NCI-H82 (cell line): ENCODE results near the gene RFTN1.
"Not testable (repeated sequence)": the region's sequence is repeated elsewhere in the genome, so short reads cannot be mapped to it uniquely, and the experiment has no call there.

ENCODE experiments used
- DNase-seq: peaks from one replicate; lab custom pipeline; 2025; lab: John Stamatoyannopoulos, UW

Gene RFTN1

DNA sequence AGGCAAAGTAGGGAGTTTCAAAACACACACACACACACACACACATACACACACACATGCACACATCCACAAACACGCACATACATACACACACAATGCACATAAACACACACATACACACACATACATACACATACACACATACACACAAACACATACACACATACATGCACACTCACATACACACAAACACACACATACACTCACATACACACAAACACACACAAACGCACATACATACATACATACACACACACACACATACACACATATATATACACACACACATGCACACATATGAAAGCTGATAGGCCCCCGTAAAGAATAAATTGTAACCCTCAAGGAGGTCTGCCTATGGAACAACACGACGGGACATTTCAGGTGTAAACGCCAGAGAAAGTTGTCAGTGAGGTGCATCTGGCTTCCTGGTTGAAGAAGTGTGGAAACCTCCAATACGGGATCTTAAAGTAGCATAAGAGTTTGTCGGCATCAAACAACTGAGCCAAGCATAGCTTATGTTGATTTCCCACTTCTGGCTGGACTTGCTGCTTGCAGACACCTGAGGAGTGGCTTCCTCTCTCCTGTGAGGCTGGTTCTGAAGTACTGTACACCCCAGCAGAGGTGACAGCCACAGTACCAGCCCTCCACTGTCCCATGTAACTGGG, 5.8 kb downstream of the RFTN1 start:
- no peak for DNase-seq

DNA sequence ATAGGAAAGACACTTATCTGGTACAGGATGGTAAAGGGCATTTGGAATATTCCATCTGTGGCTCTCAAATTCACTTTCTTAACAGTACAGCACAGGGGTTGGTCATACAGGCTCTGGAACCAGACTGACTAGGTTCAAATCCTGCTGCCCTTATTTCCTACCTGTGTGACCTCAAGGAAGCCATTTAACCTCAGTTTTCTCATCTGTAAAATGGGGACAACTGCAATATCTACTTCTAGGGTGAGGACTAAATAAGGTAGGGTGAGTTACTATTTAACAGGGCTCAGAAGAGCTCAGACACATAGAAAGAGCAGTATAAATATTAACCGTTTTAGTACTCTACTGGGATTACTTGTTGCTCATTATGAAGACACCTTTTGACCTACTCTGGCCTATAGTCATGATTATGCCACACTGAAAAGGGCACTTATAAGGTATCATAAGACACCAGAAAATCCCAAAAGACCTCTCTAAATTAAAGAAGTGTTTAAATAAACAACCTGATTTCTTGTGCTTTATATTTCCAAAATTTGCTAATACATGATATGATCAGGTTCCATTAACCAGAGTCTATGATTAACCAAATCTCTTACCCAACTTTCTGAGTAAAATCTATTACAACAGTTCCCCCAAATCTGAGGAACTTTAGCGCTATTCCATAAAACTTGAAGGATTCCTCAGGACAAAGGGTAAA, 6.5 kb downstream of the RFTN1 start:
- no peak for DNase-seq

DNA sequence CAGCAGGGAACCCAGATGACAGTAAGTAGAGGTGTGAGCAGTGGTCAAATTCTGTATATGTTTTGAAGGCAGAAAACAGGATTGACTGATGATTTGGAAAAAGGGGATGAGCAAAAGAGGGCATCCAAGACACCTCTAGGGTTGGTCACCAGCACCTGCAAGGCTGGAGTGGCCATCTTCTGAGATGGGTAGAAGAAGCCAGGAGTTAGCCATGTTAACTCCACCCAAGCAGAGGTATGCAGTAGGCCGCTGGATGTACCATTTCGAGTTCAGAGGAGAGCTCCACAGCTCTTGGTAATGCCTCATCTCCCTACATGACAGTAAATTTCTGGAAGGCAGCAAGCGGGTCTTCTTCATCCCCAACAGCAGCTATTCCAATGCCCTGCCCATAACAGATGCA, 7.0 kb downstream of the RFTN1 start:
- DNase-seq, result no peak

DNA sequence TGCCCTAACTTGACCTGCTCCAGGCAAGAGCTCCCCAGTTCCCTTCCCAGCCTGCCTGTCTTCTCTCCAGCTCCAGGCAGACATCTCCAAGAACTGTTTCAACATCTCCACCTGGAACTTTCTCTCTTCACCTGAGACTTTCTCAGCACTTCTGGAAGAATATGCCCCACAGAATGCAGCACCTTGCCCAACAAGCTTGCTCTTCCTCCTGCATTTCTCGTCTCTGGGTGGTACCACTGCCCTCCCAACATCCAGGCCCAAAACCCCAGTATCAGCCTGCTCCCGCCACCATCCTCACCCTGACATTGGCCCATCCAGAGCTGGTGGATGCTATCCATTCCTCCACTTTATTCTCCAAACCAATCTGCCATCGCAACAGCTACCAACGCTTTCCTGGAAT, 8.8 kb downstream of the RFTN1 start:
- no peak for DNase-seq

DNA sequence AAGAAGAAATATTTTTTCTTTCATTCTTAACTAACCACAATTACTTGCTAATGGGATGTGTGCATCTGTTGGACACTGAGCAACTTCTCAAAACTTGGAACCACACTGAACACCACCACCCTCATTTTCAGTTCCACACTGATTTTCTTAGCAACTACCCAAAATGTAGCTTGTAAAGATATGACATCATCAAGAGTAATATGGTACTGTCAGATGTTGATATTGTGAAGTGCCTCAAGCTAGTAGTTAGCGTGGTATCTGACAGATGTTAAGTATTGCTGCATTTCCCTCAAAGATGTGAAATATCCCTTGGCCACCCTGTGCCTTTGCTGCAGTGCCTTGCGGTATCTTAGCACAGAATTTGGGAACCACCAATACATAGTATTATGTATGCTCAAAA, 9.3 kb downstream of the RFTN1 start:
- no peak for DNase-seq

DNA sequence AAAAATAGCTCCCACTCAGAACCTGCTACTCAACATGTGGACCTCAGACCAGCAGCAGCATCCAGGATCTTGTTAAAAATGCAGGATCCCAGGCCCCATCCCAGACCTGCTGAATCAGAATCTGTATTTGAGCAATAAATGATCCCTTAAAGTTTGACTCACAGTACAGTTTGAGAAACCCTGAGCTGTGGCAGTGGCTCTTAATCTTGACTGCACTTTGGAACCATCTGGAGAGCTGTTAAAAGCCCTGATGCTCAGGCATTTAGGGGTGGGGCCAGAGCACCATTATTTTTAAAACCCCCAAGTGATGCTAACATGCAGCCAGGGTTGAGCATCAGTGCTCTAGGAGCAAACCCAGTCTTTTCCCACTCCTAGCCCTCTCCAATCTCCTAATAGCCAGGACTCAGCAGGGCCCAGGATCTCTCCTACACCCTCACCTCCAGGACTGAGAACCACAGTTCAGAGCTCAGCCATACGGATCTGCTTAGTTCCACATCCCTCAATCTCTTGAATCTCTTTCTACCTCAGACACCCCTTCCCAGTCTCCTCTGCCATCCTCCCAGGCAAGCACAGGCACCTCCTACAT, 10.2 kb downstream of the RFTN1 start:
- peak; percentile 18 for DNase-seq

DNA sequence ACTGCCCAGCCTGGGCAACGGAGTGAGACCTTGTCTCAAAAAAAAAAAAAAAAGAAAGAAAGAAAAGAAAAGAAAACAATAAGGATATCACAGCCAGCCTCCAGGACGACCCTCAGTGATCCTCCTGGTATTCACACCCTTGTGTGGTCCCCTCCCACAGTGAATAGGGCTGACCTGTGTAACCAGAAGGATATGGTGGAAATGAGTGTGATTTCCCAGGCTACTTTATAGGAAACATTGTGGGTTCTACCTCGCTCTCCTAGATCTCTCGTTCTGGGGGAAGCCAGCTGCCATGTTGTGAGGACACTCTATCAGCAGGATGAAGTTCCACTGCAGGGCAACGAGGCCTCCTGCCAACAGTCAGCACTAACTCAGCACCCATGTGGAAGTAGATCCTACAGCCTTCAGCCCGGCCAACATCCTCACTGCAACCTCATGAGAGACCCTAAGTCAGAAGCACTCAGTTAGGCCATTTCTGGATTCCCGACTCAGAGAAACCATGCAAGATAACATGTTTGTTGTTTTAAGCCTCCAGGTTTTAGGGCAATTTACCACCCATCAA, 11.1 kb downstream of the RFTN1 start:
- no peak for DNase-seq

DNA sequence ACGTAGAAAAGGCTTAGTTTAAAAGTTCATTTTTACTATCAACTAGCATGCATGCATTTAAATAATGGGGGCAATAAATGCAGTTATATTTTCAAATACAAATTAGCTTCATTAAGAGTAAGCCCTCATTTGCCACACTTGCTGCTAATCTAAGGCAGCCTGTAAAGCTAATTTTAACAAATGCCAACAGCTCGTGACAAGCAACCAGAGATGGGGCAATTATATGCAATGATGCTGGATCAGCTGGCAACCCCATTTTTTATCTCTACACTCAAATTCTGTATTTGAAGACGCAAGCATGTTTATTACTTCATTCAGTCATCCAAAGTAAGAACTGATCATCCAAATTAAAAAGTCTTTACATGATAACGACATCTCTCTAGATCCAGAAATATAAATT, 12.1 kb downstream of the RFTN1 start:
- DNase-seq, result no peak

DNA sequence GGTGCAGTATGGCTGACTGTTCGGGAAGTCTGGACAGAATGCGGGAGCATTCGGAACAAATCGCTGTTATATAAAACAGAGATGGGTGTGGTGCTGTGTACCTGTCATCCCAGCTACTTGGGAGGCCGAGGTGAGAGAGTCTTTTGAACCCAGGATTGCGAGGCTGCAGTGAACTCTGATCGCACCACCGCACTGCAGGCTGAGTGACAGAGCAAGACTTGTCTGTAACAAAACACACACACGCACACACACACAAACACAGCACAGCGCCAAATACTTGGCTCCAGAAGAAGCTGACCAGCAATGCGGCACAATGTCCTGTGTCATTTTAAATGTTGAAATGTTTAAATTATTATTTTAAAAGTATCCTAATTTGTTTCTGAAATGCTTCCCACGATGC, 12.6 kb downstream of the RFTN1 start:
- no peak for DNase-seq

DNA sequence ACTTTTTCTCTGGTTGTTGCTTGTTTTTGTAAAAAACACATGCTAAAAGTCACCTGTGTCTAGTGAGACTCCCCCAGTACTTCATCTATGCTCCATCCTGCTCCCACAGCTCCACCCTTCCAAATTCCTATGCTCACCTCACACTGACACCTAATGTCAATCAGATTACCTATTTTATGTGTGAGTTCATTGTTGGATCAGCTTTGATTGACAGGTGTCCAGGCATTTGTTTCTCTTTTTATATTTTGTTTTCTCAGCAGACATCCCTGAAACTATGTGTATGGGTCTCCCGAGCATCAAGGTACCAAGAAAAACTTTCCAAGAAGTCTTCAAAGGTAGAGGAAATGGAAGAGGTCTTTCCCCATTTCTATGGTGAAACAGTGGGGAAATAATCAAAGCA, 13.4 kb downstream of the RFTN1 start:
- DNase-seq, result no peak

DNA sequence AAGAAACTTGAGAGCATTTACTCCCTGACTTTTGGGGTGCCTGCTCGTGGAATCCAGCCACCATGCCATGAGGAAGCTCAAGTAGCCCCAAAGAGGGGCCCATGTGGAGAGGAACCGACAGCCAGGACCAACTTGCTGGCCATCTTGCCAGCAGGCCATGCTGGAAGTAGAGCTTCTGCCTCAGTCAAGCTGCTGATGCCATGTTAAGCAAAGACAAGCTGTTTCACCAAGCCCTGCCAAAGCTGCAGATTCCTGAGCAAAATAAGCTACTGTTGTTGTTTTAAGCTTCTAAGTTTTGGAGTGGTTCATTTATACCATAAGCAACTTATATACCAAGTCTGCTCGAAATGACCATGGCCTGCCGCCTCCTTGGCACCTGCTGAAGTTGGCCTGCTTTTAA, 14.1 kb downstream of the RFTN1 start:
- DNase-seq, result no peak

DNA sequence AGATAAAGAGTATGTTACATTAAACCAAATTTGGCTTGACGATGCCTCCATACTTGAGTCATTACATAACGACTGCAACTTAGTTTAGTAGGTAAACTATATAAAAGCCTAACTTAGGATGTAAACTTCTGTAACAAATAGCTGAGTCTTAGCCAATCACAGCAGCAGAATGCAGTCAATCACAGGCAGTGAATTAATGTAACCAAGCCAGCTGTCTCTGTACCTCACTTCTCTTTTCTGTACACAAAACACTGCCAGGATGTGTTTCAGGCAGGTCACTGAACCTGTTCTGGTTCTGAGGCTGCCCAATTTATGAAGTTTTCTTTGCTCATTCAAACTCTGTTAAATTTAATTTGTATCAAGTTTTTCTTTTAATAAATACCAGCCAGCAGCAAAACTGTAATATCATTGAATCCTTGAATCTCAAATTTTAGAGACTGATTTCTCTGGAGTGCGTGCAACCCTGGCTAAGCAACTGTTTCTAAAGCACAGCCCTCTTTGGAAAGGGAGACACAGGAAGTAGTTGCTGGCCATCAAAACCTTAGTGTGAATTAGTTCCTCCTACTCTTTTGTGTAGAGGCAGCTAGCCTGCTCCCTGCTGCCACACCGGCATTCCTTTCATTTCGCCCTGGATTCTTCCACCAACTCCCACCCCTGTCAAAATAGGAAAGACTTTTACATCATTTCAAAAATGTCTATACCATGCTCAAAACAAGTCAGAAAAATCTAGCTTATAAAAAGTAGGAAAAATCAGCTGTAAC, 15.2 kb downstream of the RFTN1 start:
- no peak for DNase-seq

DNA sequence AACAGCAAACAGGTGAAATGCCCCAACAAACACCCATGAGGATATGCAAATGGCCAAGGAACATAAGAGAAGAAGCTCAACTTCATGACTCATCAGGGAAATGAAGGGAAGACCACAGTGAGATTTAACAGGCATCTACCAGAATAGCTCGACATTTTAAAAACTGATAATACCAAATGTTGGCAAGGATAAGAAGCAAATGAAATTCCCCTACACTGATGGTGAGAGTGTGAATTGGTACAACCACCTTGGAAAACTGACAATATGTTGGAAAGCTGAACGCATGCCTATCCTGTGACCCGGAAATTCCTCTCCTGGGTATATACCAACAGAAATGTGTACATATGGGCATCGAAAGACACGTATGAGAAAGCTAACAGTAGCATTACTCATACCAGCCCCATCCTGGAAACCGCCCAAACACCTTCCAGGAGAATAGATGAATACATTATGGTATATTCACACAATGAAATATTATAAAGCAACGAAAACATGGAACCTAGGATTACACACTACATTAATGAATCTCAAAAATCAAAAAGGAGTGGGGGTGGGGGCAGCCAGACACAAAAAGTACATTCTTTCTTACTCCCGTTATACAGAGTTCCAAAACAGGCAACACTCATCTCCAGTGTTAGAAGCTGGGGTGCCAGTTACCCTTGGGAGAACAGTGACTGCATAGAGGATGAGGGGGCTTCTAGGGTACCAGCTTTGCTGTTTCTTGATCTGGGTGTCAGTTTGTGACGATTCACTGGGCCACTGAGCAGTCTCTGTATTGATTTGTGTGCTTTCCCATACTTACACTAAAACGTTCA, 16.9 kb downstream of the RFTN1 start:
- DNase-seq, result no peak

DNA sequence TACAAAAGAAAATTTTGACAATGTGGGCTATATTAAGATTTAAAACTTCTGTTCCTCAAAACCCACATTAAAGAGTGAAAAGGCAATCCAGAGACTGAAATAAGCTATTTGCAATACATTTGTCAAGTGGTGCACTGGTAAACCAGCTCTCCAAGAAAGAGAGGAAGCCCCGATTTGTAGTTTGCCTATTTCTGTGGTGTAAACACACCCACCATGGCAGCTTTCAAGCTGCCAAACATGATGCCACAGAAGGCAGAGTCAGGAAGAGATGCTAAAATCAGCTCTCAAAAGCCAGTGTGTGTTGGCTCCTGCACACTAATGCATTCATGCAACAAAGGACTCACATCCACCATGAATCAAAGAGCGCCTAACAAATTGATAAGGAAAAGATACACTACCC, 17.5 kb downstream of the RFTN1 start:
- DNase-seq, result no peak

DNA sequence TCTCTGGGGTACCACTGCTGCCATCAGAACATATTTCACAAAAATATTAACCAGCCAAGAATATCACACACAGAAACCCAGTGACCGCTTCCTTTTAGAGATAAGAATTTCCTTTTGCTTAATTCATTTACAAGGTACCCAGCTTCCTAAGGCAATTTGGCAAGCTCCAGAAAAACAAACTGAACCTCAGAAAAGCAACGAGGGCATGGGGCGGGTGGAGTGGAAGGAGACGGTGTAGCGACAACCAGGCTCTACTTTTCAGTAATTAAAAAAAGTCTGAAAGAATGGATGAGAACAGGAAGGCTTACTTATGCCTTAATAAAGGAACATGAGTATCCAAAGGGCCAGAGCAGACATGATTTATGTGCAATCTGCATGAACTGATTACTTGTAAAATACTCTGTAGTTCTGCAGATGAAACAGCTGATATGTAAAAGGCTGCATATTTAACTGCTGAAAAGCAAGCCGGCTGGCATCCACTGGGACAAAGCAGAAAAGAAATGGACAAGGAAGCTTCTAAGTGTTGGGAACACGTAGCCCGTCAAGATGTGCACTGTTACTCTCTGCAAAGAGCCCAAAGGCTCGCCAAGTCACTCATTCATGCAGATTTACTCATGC, 18.6 kb downstream of the RFTN1 start:
- no peak for DNase-seq

DNA sequence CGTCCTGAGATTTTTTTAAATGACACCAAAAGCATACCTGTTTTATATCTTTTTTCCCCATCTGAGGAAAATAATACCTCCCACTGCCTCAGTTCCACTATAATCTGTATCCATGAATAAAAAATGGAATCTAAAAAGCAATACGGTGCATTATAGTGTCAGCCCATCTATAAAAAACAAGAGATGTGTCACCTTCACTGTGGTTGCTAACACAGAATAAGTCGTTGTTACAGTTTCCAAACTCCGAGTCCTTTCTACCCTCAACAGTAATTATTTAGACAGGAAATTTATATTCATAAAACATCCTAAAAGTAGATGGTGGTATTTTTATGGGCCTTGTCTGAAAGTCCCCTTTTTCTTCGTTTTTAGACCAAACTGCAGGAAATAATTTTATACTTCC, 19.4 kb downstream of the RFTN1 start:
- DNase-seq, result no peak

DNA sequence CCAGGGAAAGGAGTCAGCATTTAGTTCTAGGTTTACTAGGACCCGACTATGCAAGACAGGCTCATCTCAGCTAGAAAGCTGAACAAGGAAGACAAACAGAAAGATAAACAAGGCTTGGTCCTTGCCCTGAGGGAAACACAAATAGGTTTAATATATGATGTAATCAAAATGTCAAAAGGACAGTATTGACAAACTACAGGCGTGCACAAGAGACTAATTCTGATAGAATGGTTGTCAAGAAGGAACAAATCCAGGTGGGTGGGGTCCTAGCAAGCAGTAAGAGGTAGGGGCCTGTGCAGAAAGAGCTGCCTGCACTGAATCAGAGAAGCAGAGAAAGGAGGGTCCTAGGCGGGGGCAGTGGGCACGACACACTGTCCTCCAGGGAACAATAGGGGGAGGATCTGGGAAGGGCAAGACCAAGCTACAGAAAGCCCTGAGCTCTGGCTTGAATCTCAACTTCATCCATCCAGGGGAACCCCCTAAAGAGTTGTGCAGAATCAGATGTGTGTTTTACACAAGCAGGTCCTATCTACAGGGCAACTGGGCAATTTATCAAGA, 23.4 kb downstream of the RFTN1 start:
- DNase-seq, result no peak

DNA sequence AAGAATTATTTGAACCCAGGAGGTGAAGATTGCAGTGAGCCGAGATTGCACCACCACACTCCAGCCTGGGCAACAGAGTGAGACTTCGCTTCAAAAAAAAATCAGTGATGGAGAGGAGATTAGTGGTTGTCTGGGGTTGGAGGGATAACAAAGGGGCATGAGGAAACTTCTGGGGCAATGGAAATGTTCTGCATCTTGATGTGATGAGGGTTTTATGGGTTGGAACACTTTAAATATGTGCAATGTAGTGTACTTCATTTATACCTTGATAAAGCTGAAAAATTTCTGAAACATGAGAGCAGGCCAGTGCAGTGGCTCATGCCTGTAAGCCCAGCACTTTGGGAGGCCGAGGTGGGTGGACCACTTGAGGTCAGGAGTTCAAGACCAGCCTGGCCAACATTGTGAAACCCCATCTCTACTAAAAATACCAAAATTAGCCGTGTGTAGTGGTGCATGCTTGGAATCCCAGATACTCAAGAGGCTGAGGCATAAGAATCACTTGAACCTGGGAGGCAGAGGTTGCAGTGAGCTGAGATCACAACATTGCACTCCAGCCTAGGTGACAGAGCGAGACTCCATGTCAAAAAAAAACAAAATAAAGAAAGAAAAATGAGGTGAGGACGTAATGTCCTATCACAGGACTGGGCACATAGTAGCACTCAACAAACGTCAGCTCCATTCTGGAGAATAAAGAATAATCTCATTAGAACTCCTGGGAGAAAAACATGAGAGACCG, 24.0 kb downstream of the RFTN1 start:
- not testable (repeated sequence) for DNase-seq

DNA sequence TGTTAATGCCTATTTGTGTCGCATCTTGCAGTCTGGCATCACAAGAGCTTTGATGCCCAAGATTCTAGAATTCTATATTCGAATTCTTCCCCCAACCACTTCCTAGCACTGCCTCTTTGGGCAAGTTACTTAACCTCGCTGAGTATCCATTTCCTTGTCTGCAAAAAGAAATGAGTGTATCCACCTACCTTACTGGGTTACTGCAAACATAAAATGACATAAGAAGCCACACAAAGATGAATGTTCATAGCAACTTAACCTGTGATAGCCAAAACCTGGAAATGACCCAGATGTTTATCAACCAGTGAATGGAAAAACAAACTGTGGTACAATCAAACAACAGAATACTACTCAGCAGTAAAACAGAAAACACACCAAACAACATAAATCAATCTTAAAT, 24.9 kb downstream of the RFTN1 start:
- DNase-seq, result no peak

DNA sequence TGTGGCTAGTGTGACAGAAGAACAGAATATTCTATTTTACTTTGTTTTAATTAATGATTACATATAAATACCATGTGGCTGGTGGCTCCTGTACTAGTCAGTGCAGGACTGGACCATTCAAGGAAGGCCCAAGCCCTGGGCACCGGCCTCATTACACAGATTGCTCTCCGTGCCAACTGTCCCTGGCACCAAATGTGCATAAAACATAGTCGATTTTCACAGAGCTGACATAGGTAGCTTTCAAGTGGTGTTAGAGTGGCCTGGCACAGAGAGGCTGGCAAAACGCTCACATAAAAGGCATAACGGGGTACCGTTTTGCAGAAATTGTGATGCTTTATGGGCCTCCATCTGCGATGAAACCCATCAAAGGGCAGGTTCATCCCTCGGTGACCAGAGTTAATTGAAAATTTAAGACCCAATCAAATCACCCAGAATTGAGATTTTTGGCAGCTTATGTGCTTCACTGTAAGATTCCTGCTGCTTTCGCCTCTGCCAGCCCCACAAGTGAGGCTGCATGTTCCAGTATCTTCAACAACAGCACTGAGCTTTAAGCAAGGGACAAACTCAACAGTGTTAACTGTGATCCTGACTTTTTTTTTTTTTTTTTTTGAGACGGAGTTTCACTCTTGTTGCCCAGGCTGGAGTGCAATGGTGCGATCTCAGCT, 25.9 kb downstream of the RFTN1 start:
- no peak for DNase-seq
